ENCODE results near the gene UVRAG. TPM values are rescaled to one million over a fixed set of nuclear protein-coding genes. Genes with fewer than 3 reads are reported as not detected.

Gene UVRAG
- polyA plus RNA-seq, 1 donor, result 13.8 TPM

- peaks cover 16% of the 10 kb centered on the region for H3K4me1 ChIP-seq (ENCODE audit: control insufficient read depth, insufficient read depth, low read length)
- H3K4me3 ChIP-seq (ENCODE audit: low read length), result no peak overlapping the region
- H3K27me3 ChIP-seq (ENCODE audit: control insufficient read depth, insufficient read depth, low read length), result peaks cover 6% of the 10 kb centered on the region
- DNase-seq, result no peak
- no peak overlapping the region for H3K27ac ChIP-seq (ENCODE audit: low read length)
- H3K9me3 ChIP-seq (ENCODE audit: control insufficient read depth, low read depth, low read length), result no peaks in the 10 kb centered on the region
- H3K36me3 ChIP-seq (ENCODE audit: control insufficient read depth, insufficient read depth, low read length), result peaks cover 3% of the 10 kb centered on the region
- WGBS (ENCODE audit: insufficient coverage, low lambda C conversion rate), result no CpG with 5 or more reads among the region's 5 CpGs
These were observed 41.2 kb upstream of the UVRAG start for GRCh38 chr11:75773595-75774353.

- Histone ChIP-seq H3K4me1 (ENCODE audit: control insufficient read depth, insufficient read depth, low read length) (peaks cover 15% of the 10 kb centered on the region), H3K9me3 (ENCODE audit: control insufficient read depth, low read depth, low read length) (no peaks in the 10 kb centered on the region), H3K36me3 (ENCODE audit: control insufficient read depth, insufficient read depth, low read length) (peaks cover 4% of the 10 kb centered on the region), H3K27me3 (ENCODE audit: control insufficient read depth, insufficient read depth, low read length) (no peaks in the 10 kb centered on the region), H3K27ac (ENCODE audit: low read length) (no peak overlapping the region), H3K4me3 (ENCODE audit: low read length) (no peak overlapping the region)
- no peak for DNase-seq
- no CpG with 5 or more reads among the region's 3 CpGs for WGBS (ENCODE audit: insufficient coverage, low lambda C conversion rate)
These were observed 40.0 kb upstream of the UVRAG start for GRCh38 chr11:75775056-75775455.

- Histone ChIP-seq H3K4me1 (ENCODE audit: control insufficient read depth, insufficient read depth, low read length) (peaks cover 2% of the 10 kb centered on the region), H3K4me3 (ENCODE audit: low read length) (no peak overlapping the region), H3K9me3 (ENCODE audit: control insufficient read depth, low read depth, low read length) (no peaks in the 10 kb centered on the region), H3K36me3 (ENCODE audit: control insufficient read depth, insufficient read depth, low read length) (peaks cover 10% of the 10 kb centered on the region), H3K27ac (ENCODE audit: low read length) (no peak overlapping the region), H3K27me3 (ENCODE audit: control insufficient read depth, insufficient read depth, low read length) (no peaks in the 10 kb centered on the region)
- WGBS (ENCODE audit: insufficient coverage, low lambda C conversion rate), result no CpG with 5 or more reads among the region's 4 CpGs
- DNase-seq, result no peak
These were observed 38.5 kb upstream of the UVRAG start for GRCh38 chr11:75776546-75776945.

GRCh38 chr11:75777461-75778110, 37.4 kb upstream of the UVRAG start:
- Histone ChIP-seq H3K4me3 (ENCODE audit: low read length) (no peak overlapping the region), H3K27ac (ENCODE audit: low read length) (no peak overlapping the region), H3K27me3 (ENCODE audit: control insufficient read depth, insufficient read depth, low read length) (no peaks in the 10 kb centered on the region), H3K36me3 (ENCODE audit: control insufficient read depth, insufficient read depth, low read length) (peaks cover 10% of the 10 kb centered on the region), H3K4me1 (ENCODE audit: control insufficient read depth, insufficient read depth, low read length) (peaks cover under 1% of the 10 kb centered on the region), H3K9me3 (ENCODE audit: control insufficient read depth, low read depth, low read length) (no peaks in the 10 kb centered on the region)
- no peak for DNase-seq
- WGBS (ENCODE audit: insufficient coverage, low lambda C conversion rate), result 97% methylated on average over 3 of the region's 13 CpGs

GRCh38 chr11:75778962-75779361, 36.0 kb upstream of the UVRAG start:
- Histone ChIP-seq H3K9me3 (ENCODE audit: control insufficient read depth, low read depth, low read length) (no peaks in the 10 kb centered on the region), H3K36me3 (ENCODE audit: control insufficient read depth, insufficient read depth, low read length) (peaks cover 10% of the 10 kb centered on the region), H3K27me3 (ENCODE audit: control insufficient read depth, insufficient read depth, low read length) (no peaks in the 10 kb centered on the region), H3K27ac (ENCODE audit: low read length) (no peak overlapping the region), H3K4me3 (ENCODE audit: low read length) (no peak overlapping the region), H3K4me1 (ENCODE audit: control insufficient read depth, insufficient read depth, low read length) (peaks cover 14% of the 10 kb centered on the region)
- no peak for DNase-seq
- no CpG with 5 or more reads among the region's 5 CpGs for WGBS (ENCODE audit: insufficient coverage, low lambda C conversion rate)

GRCh38 chr11:75779960-75780359, 35.0 kb upstream of the UVRAG start:
- DNase-seq, result no peak
- no CpG with 5 or more reads among the region's 2 CpGs for WGBS (ENCODE audit: insufficient coverage, low lambda C conversion rate)
- peaks cover 23% of the 10 kb centered on the region for H3K4me1 ChIP-seq (ENCODE audit: control insufficient read depth, insufficient read depth, low read length)
- no peaks in the 10 kb centered on the region for H3K9me3 ChIP-seq (ENCODE audit: control insufficient read depth, low read depth, low read length)
- H3K36me3 ChIP-seq (ENCODE audit: control insufficient read depth, insufficient read depth, low read length), result peaks cover 10% of the 10 kb centered on the region
- H3K4me3 ChIP-seq (ENCODE audit: low read length), result no peak overlapping the region
- H3K27ac ChIP-seq (ENCODE audit: low read length), result no peak overlapping the region
- no peaks in the 10 kb centered on the region for H3K27me3 ChIP-seq (ENCODE audit: control insufficient read depth, insufficient read depth, low read length)

- no peak for DNase-seq
- Histone ChIP-seq H3K27me3 (ENCODE audit: control insufficient read depth, insufficient read depth, low read length) (no peaks in the 10 kb centered on the region), H3K4me1 (ENCODE audit: control insufficient read depth, insufficient read depth, low read length) (peaks cover 33% of the 10 kb centered on the region), H3K9me3 (ENCODE audit: control insufficient read depth, low read depth, low read length) (no peaks in the 10 kb centered on the region), H3K4me3 (ENCODE audit: low read length) (no peak overlapping the region), H3K36me3 (ENCODE audit: control insufficient read depth, insufficient read depth, low read length) (peaks cover 18% of the 10 kb centered on the region), H3K27ac (ENCODE audit: low read length) (no peak overlapping the region)
- WGBS (ENCODE audit: insufficient coverage, low lambda C conversion rate), result no CpG with 5 or more reads among the region's 3 CpGs
These were observed 34.1 kb upstream of the UVRAG start for GRCh38 chr11:75780888-75781287.

- Histone ChIP-seq H3K36me3 (ENCODE audit: control insufficient read depth, insufficient read depth, low read length) (peaks cover 19% of the 10 kb centered on the region), H3K4me1 (ENCODE audit: control insufficient read depth, insufficient read depth, low read length) (peaks cover 37% of the 10 kb centered on the region), H3K9me3 (ENCODE audit: control insufficient read depth, low read depth, low read length) (no peaks in the 10 kb centered on the region), H3K4me3 (ENCODE audit: low read length) (no peak overlapping the region), H3K27me3 (ENCODE audit: control insufficient read depth, insufficient read depth, low read length) (no peaks in the 10 kb centered on the region), H3K27ac (ENCODE audit: low read length) (no peak overlapping the region)
- DNase-seq, result no peak
- WGBS (ENCODE audit: insufficient coverage, low lambda C conversion rate), result no CpG with 5 or more reads among the region's 7 CpGs
These were observed 33.7 kb upstream of the UVRAG start for GRCh38 chr11:75781296-75781695.

GRCh38 chr11:75781831-75782230, 33.2 kb upstream of the UVRAG start:
- no peak for DNase-seq
- Histone ChIP-seq H3K4me1 (ENCODE audit: control insufficient read depth, insufficient read depth, low read length) (peaks cover 41% of the 10 kb centered on the region), H3K4me3 (ENCODE audit: low read length) (no peak overlapping the region), H3K9me3 (ENCODE audit: control insufficient read depth, low read depth, low read length) (no peaks in the 10 kb centered on the region), H3K36me3 (ENCODE audit: control insufficient read depth, insufficient read depth, low read length) (peaks cover 19% of the 10 kb centered on the region), H3K27me3 (ENCODE audit: control insufficient read depth, insufficient read depth, low read length) (no peaks in the 10 kb centered on the region), H3K27ac (ENCODE audit: low read length) (no peak overlapping the region)
- no CpG with 5 or more reads among the region's 9 CpGs for WGBS (ENCODE audit: insufficient coverage, low lambda C conversion rate)

- Histone ChIP-seq H3K27me3 (ENCODE audit: control insufficient read depth, insufficient read depth, low read length) (no peaks in the 10 kb centered on the region), H3K36me3 (ENCODE audit: control insufficient read depth, insufficient read depth, low read length) (peaks cover 23% of the 10 kb centered on the region), H3K9me3 (ENCODE audit: control insufficient read depth, low read depth, low read length) (no peaks in the 10 kb centered on the region), H3K27ac (ENCODE audit: low read length) (no peak overlapping the region), H3K4me3 (ENCODE audit: low read length) (no peak overlapping the region), H3K4me1 (ENCODE audit: control insufficient read depth, insufficient read depth, low read length) (peaks cover 49% of the 10 kb centered on the region)
- WGBS (ENCODE audit: insufficient coverage, low lambda C conversion rate), result no CpG with 5 or more reads among the region's 4 CpGs
- no peak for DNase-seq
These were observed 32.3 kb upstream of the UVRAG start for GRCh38 chr11:75782540-75783263.
